ENCODE measurements around the gene SLC22A15.

DNA sequence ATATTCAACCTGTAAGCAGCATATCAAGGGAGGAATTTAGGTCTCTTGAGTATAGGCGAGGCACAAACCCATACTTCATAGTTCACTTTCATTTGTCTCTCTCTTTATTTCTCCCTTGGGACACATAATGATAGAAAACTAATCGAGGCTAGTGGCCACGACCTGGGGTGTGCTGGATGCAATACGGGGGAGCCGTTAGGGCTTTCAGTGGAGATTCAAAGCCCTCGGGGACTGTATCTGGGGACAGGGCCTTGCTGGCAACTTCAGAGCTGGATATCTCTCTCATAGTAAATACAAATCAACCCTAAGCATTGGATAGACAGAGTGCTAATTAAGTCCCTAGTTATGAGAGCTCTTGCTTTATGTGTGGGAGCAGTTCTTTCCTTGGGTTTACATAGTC, 36.9 kb upstream of the SLC22A15 start:
- TF ChIP-seq, protein P1, sequence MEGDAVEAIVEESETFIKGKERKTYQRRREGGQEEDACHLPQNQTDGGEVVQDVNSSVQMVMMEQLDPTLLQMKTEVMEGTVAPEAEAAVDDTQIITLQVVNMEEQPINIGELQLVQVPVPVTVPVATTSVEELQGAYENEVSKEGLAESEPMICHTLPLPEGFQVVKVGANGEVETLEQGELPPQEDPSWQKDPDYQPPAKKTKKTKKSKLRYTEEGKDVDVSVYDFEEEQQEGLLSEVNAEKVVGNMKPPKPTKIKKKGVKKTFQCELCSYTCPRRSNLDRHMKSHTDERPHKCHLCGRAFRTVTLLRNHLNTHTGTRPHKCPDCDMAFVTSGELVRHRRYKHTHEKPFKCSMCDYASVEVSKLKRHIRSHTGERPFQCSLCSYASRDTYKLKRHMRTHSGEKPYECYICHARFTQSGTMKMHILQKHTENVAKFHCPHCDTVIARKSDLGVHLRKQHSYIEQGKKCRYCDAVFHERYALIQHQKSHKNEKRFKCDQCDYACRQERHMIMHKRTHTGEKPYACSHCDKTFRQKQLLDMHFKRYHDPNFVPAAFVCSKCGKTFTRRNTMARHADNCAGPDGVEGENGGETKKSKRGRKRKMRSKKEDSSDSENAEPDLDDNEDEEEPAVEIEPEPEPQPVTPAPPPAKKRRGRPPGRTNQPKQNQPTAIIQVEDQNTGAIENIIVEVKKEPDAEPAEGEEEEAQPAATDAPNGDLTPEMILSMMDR (IDR thresholded peaks at IDR 0.05; ENCODE audit: insufficient read depth, low read depth, low read length), result no peak
- TF ChIP-seq EZH2 (IDR thresholded peaks at IDR 0.05; ENCODE audit: insufficient read depth, low read length), result no peak

All from astrocyte (in vitro differentiated cells and primary cell).